Stomach (tissue), 9 donors: ENCODE data around the gene ANKRD12. TPM values are rescaled to one million over a fixed set of nuclear protein-coding genes. Genes with fewer than 3 reads are reported as not detected.

Experiments
- DNase-seq, 2 donors: peaks; one replicate each; pipeline versions ENCODE4 v3.0.0 to v3.0.0-alpha.2; 2013 to 2019
- H3K27ac ChIP-seq, 5 donors: fragments of 200-600 bp in 4 of 5; sonication (generic) in 4 of 5; one replicate each; pipeline ENCODE4 v1.5.1; 2013 to 2019; ENCODE audit warnings: mild to moderate bottlenecking in 1 of 5, moderate library complexity in 1 of 5
- H3K27me3 ChIP-seq, 3 donors: fragments of 200-600 bp; sonication (generic); one replicate each; pipeline ENCODE4 v1.5.1; 2017 to 2019; ENCODE audit warnings: mixed run types in 1 of 3
- H3K36me3 ChIP-seq, 4 donors: fragments of 200-600 bp; sonication (generic); 1 replicate in 3 of 4; 2 replicates in 1 of 4; pipeline ENCODE4 v1.5.1; 2016 to 2019
- H3K4me1 ChIP-seq, 4 donors: fragments of 200-600 bp; sonication (generic); one replicate each; pipeline ENCODE4 v1.5.1; 2016 to 2019
- H3K4me3 ChIP-seq, 4 donors: fragments of 200-600 bp; sonication (generic) in 3 of 4; one replicate each; pipeline ENCODE4 v1.5.1; 2016 to 2019; ENCODE audit warnings: mild to moderate bottlenecking in 1 of 4
- H3K9me3 ChIP-seq, 4 donors: fragments of 200-600 bp; sonication (generic); one replicate each; pipeline ENCODE4 v1.5.1; 2016 to 2019
- EP300 ChIP-seq: sonication (generic); formaldehyde crosslinking; IDR thresholded peaks from one replicate; pipeline ENCODE4 v1.6.1; 2017; ENCODE audit warnings: antibody characterized with exemption
- POLR2A ChIP-seq, 4 donors: fragments of 450-650 bp; IDR thresholded peaks; one replicate each; pipeline ENCODE4 v1.6.1; 2016; ENCODE audit warnings: antibody characterized with exemption in 4 of 4, control low read depth in 2 of 4, mild to moderate bottlenecking in 1 of 4, moderate library complexity in 1 of 4
- POLR2AphosphoS5 ChIP-seq, 3 donors: sonication (generic); formaldehyde crosslinking; IDR thresholded peaks; one replicate each; pipeline ENCODE4 v1.6.1; 2016; ENCODE audit warnings: antibody characterized with exemption in 3 of 3
- WGBS, 5 donors: extraction: QIAGEN DNeasy Blood & Tissue Kit in 3 of 5; methylation state at CpG; one replicate each; pipeline versions ENCODE4 v1.1.5 to v1.1.7; 2013 to 2018; 5-methylcytosine and 5-hydroxymethylcytosine counted together
- intact Hi-C: fragments of 100-400 bp; cut with DNase I; formaldehyde crosslinking; loops from one replicate; pipeline ENCODE4 v1.15.1; 2023; ENCODE audit warnings: low total_unique reads
- polyA plus RNA-seq, 3 donors: library from polyadenylated mRNA; stranded (reverse); fragments of 200-250 nt; gene quantifications; one replicate each; pipeline ENCODE4 v1.2.3, GENCODE V29; 2013
- total RNA-seq, 5 donors: library from RNA; depleted of rRNA; stranded (reverse); fragments of >200 nt; gene quantifications; one replicate each; pipeline versions ENCODE4 v1.1.0 to v1.2.3, GENCODE V29; 2014 to 2016
- TF ChIP-seq, protein P1 (sequence below), 7 experiments: fragments of 450-650 bp in 4 of 7; fragments of 200-600 bp in 3 of 7; sonication (generic) in 3 of 7; IDR thresholded peaks; one replicate each; pipeline ENCODE4 v1.5.1; 2016 to 2019; ENCODE audit warnings: antibody characterized with exemption in 7 of 7, control low read depth in 2 of 7, mild to moderate bottlenecking in 1 of 7
- donor health status: healthy with polysubstance abuse.
- donor health status: Bipolar disorder and iron deficiency.
- donor health status: healthy.

ANKRD12 gene
- total and polyA plus RNA-seq, 8 donors, result 10.0 to 85.5 (median 46.0) TPM

DNA sequence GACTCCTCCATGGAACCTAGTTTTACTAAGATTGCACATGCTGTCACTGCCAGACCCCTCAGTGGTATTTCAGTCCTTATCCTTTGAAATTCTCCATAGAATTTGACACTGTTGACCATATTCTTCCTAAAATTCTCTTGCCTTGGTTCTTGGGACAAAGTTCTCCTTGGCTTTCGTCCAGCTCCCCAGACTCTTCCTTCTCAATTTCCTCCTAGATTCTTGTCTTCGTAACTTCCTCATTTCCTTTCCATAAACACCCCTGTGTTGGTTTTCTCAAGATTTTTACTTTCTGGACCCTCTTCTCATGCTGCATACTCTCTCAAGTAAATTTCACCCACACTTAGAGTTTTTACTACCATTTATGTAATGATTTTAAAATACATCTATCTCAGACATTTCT, 101.4 kb downstream of the ANKRD12 start:
- no peak for DNase-seq
- Histone ChIP-seq H3K9me3 (peaks cover 0 to 1% (median under 1%) of the 10 kb centered on the region in 4 donors), H3K27ac (no peak overlapping the region), H3K4me1 (no peaks in the 10 kb centered on the region), H3K4me3 (no peak overlapping the region), H3K27me3 (no peaks in the 10 kb centered on the region), H3K36me3 (peaks cover 9 to 75% (median 68%) of the 10 kb centered on the region in 4 donors)
- TF ChIP-seq, protein P1, sequence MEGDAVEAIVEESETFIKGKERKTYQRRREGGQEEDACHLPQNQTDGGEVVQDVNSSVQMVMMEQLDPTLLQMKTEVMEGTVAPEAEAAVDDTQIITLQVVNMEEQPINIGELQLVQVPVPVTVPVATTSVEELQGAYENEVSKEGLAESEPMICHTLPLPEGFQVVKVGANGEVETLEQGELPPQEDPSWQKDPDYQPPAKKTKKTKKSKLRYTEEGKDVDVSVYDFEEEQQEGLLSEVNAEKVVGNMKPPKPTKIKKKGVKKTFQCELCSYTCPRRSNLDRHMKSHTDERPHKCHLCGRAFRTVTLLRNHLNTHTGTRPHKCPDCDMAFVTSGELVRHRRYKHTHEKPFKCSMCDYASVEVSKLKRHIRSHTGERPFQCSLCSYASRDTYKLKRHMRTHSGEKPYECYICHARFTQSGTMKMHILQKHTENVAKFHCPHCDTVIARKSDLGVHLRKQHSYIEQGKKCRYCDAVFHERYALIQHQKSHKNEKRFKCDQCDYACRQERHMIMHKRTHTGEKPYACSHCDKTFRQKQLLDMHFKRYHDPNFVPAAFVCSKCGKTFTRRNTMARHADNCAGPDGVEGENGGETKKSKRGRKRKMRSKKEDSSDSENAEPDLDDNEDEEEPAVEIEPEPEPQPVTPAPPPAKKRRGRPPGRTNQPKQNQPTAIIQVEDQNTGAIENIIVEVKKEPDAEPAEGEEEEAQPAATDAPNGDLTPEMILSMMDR (IDR thresholded peaks at IDR 0.05), result no peak
- TF ChIP-seq POLR2AphosphoS5 (IDR thresholded peaks at IDR 0.05) (no peak), EP300 (no peak), POLR2A (IDR thresholded peaks at IDR 0.05) (no peak)
- WGBS, 5 donors, result 73 to 97% (median 88%) methylated on average over 2 of the region's 2 CpGs
- intact Hi-C loops, result no loop called here

DNA sequence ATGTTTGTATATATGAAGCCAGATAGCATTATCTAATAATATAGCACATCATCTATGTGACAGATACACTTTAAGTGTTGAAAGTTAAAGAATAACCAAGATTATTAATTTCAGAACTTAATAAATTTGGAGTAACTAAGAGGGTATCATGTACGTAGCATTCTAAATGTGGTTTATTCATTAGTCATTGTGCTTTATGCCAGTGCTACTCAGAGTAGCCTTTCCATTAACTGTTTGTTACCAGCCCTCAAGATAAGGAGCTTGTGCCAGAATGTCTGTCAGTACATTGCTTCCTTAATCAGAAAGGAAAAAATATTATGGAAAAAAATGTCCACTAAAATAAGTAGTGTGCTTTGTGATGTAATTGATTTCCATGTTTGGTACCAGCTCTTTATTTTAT, 103.1 kb downstream of the ANKRD12 start:
- Histone ChIP-seq H3K4me1 (no peaks in the 10 kb centered on the region), H3K27ac (no peak overlapping the region), H3K27me3 (no peaks in the 10 kb centered on the region), H3K36me3 (peaks cover 3 to 75% (median 66%) of the 10 kb centered on the region in 4 donors), H3K9me3 (no peaks in the 10 kb centered on the region), H3K4me3 (no peak overlapping the region)
- TF ChIP-seq, protein P1 (IDR thresholded peaks at IDR 0.05), result no peak
- TF ChIP-seq EP300 (no peak), POLR2A (IDR thresholded peaks at IDR 0.05) (no peak), POLR2AphosphoS5 (IDR thresholded peaks at IDR 0.05) (no peak)
- intact Hi-C loops, result no loop called here
- WGBS, 5 donors, result 54 to 89% (median 77%) methylated on average over 1 of the region's 1 CpG
- no peak for DNase-seq

DNA sequence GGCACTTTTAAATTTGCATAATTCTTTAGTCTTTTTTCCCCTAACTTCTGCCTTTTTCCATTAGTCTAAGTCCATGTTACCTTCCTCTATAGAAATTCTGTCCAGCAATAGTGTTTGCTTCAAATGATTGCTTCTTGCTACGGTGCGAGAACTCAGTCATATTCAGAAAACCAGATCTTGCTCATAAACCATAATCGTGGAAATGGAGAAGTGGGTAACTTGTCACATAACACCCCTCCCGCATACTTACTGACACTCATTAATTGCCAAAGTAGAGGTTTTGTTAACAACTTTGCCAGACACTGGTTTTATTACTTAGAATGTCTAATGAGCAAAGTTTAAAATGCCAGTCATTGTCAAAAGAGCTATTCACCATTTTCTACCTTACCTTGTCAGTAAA, 103.7 kb downstream of the ANKRD12 start:
- H3K27ac ChIP-seq, result no peak overlapping the region
- H3K4me1 ChIP-seq, result no peaks in the 10 kb centered on the region
- intact Hi-C loops, result no loop called here
- WGBS, 5 donors, result 71 to 86% (median 82%) methylated on average over 4 of the region's 4 CpGs
- H3K9me3 ChIP-seq, result no peaks in the 10 kb centered on the region
- no peaks in the 10 kb centered on the region for H3K27me3 ChIP-seq
- H3K4me3 ChIP-seq, result no peak overlapping the region
- no peak for TF ChIP-seq EP300
- TF ChIP-seq, protein P1 (IDR thresholded peaks at IDR 0.05), result no peak
- TF ChIP-seq POLR2AphosphoS5 (IDR thresholded peaks at IDR 0.05), result no peak
- no peak for TF ChIP-seq POLR2A (IDR thresholded peaks at IDR 0.05)
- peaks cover 3 to 69% (median 61%) of the 10 kb centered on the region in 4 donors for H3K36me3 ChIP-seq
- no peak for DNase-seq

DNA sequence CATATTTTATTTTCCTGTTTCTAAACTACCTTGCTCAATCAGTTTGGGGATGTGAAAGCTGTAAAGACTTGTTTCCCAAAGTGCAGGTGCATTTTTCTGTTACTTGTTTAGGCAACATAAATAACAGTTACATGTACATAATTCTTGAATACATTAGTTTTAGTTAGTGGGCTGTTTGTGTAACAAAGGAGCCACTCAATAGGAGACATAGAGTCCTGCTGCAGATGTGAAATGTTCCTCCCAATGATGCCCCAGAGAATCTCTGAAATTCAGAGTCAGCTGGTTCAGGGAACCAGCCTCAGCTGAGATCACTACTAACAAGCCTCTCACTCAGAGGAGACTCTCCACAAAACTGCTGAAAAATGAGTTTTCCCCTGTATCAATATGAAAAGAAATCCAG, 106.4 kb downstream of the ANKRD12 start:
- H3K4me3 ChIP-seq, result no peak overlapping the region
- no peaks in the 10 kb centered on the region for H3K4me1 ChIP-seq
- no peak for DNase-seq
- H3K36me3 ChIP-seq, result peaks cover 0 to 46% (median 38%) of the 10 kb centered on the region in 4 donors
- TF ChIP-seq EP300 (no peak), POLR2A (IDR thresholded peaks at IDR 0.05) (no peak), POLR2AphosphoS5 (IDR thresholded peaks at IDR 0.05) (no peak)
- intact Hi-C loops, result no loop called here
- no peaks in the 10 kb centered on the region for H3K9me3 ChIP-seq
- H3K27me3 ChIP-seq, result no peaks in the 10 kb centered on the region
- no peak overlapping the region for H3K27ac ChIP-seq

DNA sequence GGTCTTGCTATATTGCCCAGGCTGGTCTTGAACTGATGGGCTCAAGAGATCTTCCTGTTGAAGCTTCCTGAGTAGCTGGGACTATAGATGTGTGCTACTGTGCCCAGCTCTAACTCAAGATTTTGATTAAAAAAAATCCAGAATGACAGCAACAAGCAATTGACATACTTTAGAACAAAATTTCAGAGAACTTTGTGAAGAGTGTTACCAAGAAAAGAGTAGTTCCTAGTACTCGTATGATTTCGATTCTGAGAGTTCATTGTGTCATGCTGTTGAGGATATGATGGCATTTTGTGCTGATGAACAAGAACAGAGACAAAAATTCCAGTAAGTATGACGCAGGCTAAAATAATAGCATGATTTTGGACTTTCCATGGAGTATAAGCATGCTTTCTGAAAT, 107.8 kb downstream of the ANKRD12 start:
- Histone ChIP-seq H3K4me3 (no peak overlapping the region), H3K27me3 (no peaks in the 10 kb centered on the region), H3K9me3 (no peaks in the 10 kb centered on the region), H3K4me1 (no peaks in the 10 kb centered on the region), H3K36me3 (peaks cover 0 to 38% (median 29%) of the 10 kb centered on the region in 4 donors), H3K27ac (no peak overlapping the region)
- TF ChIP-seq POLR2AphosphoS5 (IDR thresholded peaks at IDR 0.05), result no peak
- no peak for TF ChIP-seq EP300
- no peak for TF ChIP-seq POLR2A (IDR thresholded peaks at IDR 0.05)
- TF ChIP-seq, protein P1 (IDR thresholded peaks at IDR 0.05), result no peak
- intact Hi-C loops, result no loop called here
- WGBS, 5 donors, result 86 to 94% (median 93%) methylated on average over 3 of the region's 3 CpGs
- no peak for DNase-seq
